HG02981 (cell line): ENCODE measurements around the gene VSTM4.

Experiments used
- ATAC-seq: cut with Tn5 transposase; IDR thresholded peaks from one replicate; pipeline ENCODE4 v1.9.1; 2021; ENCODE audit warnings: mild to moderate bottlenecking, moderate library complexity; ENCODE audit not compliant: unreplicated experiment

Gene VSTM4

GRCh38 chr10:49093922-49094321 is 21.4 kb downstream of the VSTM4 start:
- ATAC-seq: no peak

- no peak for ATAC-seq
Observed at GRCh38 chr10:49092477-49092876, 22.8 kb downstream of the VSTM4 start.

DNA sequence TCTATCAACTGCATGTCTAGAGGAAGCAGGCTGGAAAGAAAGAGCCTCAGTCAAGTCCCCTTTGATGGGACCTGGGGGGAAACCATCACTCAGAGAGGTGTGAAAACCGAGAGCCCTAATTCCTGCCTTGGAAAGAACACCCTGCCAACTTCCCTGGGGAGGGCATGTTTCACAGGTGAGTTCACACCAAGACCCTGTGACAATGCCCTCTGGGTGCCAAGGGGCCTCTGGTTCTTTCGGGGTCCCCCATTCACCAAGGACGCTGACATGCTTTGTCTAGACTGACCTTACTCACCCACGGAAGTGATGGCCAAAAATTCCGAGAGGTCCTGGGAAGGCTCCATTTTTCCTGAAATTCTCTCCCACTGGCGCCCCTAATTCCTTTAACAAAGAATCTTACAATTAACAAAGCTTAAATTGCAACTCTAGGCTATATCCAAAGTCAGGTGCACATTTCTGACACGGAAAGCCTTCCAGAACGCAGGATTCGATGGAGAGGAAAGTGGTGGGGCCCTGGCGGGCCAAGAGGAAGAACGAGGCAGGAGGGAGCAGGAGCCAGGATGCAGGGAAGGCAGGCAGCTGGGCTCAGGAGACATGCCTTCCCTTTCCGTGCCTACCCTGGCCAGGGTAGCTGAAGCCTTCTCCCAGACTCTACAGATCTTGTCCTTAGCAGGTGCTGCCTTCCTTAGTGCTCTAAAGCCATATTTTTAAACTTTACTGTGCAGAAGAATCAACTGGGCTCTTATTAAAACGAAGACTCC is 23.7 kb downstream of the VSTM4 start:
- no peak for ATAC-seq

- no peak for ATAC-seq
Observed at GRCh38 chr10:49090696-49091380, 24.5 kb downstream of the VSTM4 start.

GRCh38 chr10:49090189-49090575 is 25.1 kb downstream of the VSTM4 start:
- no peak for ATAC-seq

- ATAC-seq: no peak
Observed at GRCh38 chr10:49089557-49090188, 25.6 kb downstream of the VSTM4 start.

DNA sequence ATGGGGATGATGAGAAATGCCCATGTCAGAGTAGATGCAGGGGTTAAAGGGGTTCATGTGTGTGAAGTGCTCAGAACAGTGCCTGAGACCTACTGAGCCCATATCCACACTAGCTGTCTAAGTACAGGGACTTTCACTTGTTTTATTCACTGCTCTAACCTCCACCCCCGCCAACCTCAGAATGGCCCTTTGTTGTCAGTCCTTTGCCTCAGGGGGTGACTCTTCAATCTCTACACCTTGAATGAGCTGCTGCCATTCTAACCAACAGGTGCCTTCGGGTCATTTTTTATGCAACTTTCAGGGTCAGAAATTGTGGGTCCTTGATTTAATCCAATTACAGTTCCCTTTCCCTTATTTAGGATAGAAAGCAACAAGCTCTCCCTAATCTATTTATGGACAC is 26.2 kb downstream of the VSTM4 start:
- no peak for ATAC-seq

DNA sequence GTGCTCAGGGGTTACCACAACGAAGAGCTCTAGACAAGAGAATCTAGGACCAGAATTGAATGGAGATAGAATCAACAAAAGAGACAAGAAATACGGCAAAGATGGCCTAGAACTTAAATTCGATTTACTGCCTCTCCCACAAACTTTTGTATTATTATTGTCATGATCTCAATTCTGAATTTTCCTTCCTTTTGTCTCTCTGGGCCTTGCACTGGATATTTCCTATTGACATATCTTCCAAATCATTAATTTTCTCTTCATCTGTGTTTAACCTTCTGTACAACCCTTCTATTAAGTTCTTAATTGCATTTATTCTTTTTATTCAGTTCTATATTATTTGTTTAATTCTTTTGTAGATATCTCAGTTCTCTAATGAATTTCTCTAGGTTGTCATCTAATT is 28.4 kb downstream of the VSTM4 start:
- no peak for ATAC-seq

DNA sequence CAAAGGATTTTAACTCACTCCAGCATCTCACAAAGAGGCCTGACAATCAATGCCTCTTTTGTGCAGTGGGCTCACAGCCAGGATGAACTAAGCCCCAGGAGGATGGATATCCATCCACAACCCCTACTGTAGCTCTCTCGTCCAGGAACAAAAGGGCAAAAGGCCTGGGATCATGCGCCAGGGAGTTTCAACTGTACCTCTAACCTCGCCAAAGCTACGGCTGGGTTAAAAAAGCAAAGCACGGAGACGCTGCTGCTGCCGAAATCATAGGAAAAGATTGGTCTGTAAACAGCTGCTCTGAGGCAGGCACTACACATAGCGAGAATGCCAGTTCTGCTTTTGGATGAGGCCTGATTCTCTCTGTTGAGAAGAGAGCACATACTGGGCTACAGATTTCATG is 32.1 kb downstream of the VSTM4 start:
- no peak for ATAC-seq

DNA sequence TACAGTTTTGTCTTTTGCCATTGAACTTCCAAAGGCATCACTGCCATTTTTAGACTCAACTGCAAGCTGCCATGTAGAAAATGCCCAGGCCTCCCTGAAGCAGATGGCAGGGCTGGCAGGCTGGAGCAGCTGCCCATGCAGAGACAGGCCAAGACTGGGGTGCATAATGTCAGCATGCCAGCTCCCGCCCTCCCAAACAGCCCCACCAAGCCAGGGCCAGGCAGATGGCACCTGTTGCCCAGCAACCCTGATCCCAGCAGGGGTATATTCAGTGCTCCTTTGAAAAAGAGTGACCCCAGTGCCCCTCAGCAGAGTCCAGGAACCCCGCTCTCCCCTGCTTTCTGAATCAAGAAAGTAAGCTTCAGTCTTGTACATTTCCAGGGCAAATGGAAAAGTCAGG is 32.6 kb downstream of the VSTM4 start:
- ATAC-seq: no peak

DNA sequence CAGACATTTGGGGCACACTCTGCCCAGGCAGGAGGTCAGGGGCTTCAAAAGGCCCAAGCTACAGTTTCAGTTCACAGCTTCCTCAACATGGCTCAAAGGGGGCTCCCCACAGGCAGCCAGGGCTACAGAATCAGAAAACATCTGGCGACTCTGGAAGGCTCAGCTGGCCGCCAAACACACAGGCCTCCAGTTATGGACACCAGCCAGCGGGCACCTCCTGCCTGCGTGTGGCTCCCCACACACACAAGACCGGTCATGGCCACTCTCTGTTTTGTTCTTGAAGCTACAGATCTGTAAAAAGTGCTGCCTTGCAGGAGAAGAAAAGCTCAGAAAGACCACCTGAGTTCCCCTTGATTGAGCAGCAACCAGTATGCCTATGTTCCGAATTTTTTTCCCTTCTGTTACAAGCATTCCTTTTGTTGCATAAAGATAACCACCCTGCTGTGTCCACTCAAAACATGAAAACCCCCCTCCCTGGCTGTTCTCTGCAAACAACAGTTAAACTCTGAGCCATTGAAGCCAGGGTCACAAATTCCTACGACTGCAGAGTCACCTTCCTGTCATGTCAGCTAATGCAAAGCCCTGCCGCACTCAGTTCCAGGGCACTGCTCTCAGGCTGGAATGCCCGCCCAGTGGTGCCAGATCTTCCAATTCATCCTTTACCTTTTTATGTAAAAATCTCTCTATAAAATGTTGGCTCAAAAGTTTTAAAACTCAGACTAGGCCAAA is 33.6 kb downstream of the VSTM4 start:
- ATAC-seq: no peak

GRCh38 chr10:49080965-49081364 is 34.4 kb downstream of the VSTM4 start:
- ATAC-seq: no peak

- ATAC-seq: no peak
Observed at GRCh38 chr10:49080071-49080470, 35.3 kb downstream of the VSTM4 start.

- no peak for ATAC-seq
Observed at GRCh38 chr10:49079499-49079898, 35.8 kb downstream of the VSTM4 start.

DNA sequence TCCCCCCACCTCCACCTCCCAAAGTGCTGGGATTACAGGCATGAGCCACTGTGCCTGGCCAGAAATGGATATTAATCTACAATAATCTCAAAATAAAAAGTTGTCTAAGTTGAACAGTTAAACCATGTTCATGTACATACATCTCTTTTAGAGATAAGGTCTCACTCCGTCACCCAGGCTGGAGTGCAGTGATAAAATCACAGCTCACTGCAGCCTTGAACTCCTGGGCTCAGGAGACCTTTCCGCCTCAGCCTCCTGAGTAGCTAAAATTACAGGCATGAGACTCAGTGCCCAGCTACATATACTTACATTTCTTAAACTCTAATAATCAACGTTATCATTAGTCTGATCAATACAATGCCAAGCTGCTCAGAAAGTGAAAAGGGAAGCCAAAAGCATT is 36.2 kb downstream of the VSTM4 start:
- ATAC-seq: no peak

- ATAC-seq: no peak
Observed at GRCh38 chr10:49078433-49078832, 36.9 kb downstream of the VSTM4 start.

- ATAC-seq: peak; percentile 83
Observed at GRCh38 chr10:49076741-49077521, 38.4 kb downstream of the VSTM4 start.

- ATAC-seq: no peak
Observed at GRCh38 chr10:49076319-49076718, 39.0 kb downstream of the VSTM4 start.

DNA sequence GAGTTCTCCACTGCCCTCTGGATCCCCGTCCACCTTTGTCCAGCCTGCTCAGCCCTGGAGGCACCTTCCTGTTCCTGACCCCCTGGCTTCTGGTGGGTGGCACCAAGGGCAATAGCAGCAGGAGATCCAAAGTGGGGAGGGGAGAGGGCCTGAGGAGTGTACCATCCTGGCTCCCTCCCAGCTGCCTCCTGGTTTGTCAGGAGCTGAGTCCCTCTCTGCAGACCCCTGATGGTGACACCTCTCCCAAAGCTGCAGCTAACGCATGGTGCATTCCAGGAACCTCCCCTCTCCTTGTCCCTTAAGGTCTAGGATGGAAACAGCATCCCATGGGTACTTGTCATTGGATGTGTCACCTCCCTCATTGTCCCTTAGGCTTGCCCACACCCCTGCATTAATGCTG is 39.6 kb downstream of the VSTM4 start:
- ATAC-seq: no peak

- ATAC-seq: no peak
Observed at GRCh38 chr10:49074836-49075682, 40.3 kb downstream of the VSTM4 start.
